GM23338 (cell line): ENCODE measurements around the gene LRP1B. TPM values are rescaled to one million over a fixed set of nuclear protein-coding genes. Genes with fewer than 3 reads are reported as not detected.
"Not testable (repeated sequence)": the region's sequence is repeated elsewhere in the genome, so short reads cannot be mapped to it uniquely, and the experiment has no call there.

Experiments used
- ATAC-seq: fragments of 200-7000 bp; cut with Tn5 transposase; 3 replicates; pipeline ENCODE4 v1.9.1; 2020
- DNase-seq: peaks from one replicate; pipeline ENCODE4 v3.0.0-alpha.2; 2015; ENCODE audit warnings: low spot score
- H2AFZ ChIP-seq: fragments of 200-600 bp; sonication (generic); 2 replicates; pipeline ENCODE4 v1.8.0; 2016; ENCODE audit warnings: antibody characterized with exemption, mild to moderate bottlenecking, moderate library complexity
- H3F3A ChIP-seq: fragments of 200-600 bp; sonication (generic); replicated peaks from 2 replicates; pipeline ENCODE4 v1.8.0; 2017; ENCODE audit warnings: antibody characterized with exemption, mixed run types, low read depth
- H3K27ac ChIP-seq: fragments of 200-600 bp; sonication (generic); 2 replicates; pipeline ENCODE4 v1.6.1; 2016; ENCODE audit warnings: low read depth
- H3K27me3 ChIP-seq: fragments of 200-600 bp; sonication (generic); 2 replicates; pipeline ENCODE4 v1.8.0; 2016; ENCODE audit warnings: mild to moderate bottlenecking, mixed run types, moderate library complexity; ENCODE audit not compliant: insufficient read depth
- H3K36me3 ChIP-seq: fragments of 200-600 bp; sonication (generic); 2 replicates; pipeline ENCODE4 v1.8.0; 2016; ENCODE audit warnings: mild to moderate bottlenecking; ENCODE audit not compliant: insufficient read depth
- H3K4me1 ChIP-seq: fragments of 200-600 bp; sonication (generic); 2 replicates; pipeline ENCODE4 v1.8.0; 2016; ENCODE audit warnings: mild to moderate bottlenecking, moderate library complexity; ENCODE audit not compliant: insufficient read depth
- H3K4me2 ChIP-seq: fragments of 200-600 bp; sonication (generic); 2 replicates; pipeline ENCODE4 v1.7.1; 2017; ENCODE audit warnings: mixed run types
- H3K4me3 ChIP-seq: fragments of 200-600 bp; sonication (generic); 2 replicates; pipeline ENCODE4 v1.6.1; 2016; ENCODE audit warnings: mixed run types
- H3K79me2 ChIP-seq: fragments of 200-600 bp; sonication (generic); replicated peaks from 2 replicates; pipeline ENCODE4 v1.8.0; 2017; ENCODE audit warnings: mild to moderate bottlenecking; ENCODE audit not compliant: insufficient read depth
- H3K9me2 ChIP-seq: fragments of 200-600 bp; sonication (generic); 2 replicates; pipeline ENCODE4 v1.8.0; 2017; ENCODE audit not compliant: insufficient read depth
- H4K20me1 ChIP-seq: fragments of 200-600 bp; sonication (generic); replicated peaks from 2 replicates; pipeline ENCODE4 v1.8.0; 2017; ENCODE audit warnings: mild to moderate bottlenecking; ENCODE audit not compliant: insufficient read depth
- H3K27ac Mint-ChIP-seq: 2 replicates; pipeline ENCODE4 v1.8.0; 2020; ENCODE audit warnings: inconsistent platforms, mild to moderate bottlenecking, moderate library complexity, mixed read lengths
- H3K27me3 Mint-ChIP-seq: 3 replicates; pipeline ENCODE4 v1.8.0; 2022; ENCODE audit warnings: low read depth, mild to moderate bottlenecking, moderate library complexity, mixed read lengths, inconsistent platforms; ENCODE audit not compliant: insufficient read depth, poor library complexity
- H3K36me3 Mint-ChIP-seq: 3 replicates; pipeline ENCODE4 v1.8.0; 2021; ENCODE audit warnings: low read depth, mild to moderate bottlenecking, inconsistent platforms, moderate library complexity, mixed read lengths
- H3K4me1 Mint-ChIP-seq: 3 replicates; pipeline ENCODE4 v1.8.0; 2020; ENCODE audit warnings: mild to moderate bottlenecking, inconsistent platforms, mixed read lengths
- H3K4me3 Mint-ChIP-seq: 3 replicates; pipeline ENCODE4 v1.8.0; 2021; ENCODE audit warnings: moderate library complexity, mild to moderate bottlenecking, inconsistent platforms, mixed read lengths
- H3K9me3 Mint-ChIP-seq: 3 replicates; pipeline ENCODE4 v1.8.0; 2020; ENCODE audit warnings: moderate library complexity, mild to moderate bottlenecking, inconsistent platforms, mixed read lengths
- CREB1 ChIP-seq: fragments of 250-450 bp; sonication (Bioruptor Pico); IDR thresholded peaks from 2 replicates; pipeline ENCODE4 v1.5.0; 2020; ENCODE audit warnings: low read depth, mild to moderate bottlenecking, moderate library complexity
- EZH2 ChIP-seq: fragments of 200-600 bp; sonication (generic); IDR thresholded peaks from one replicate; pipeline ENCODE4 v1.8.0; 2017; ENCODE audit warnings: antibody characterized with exemption, mild to moderate bottlenecking, low read depth; ENCODE audit not compliant: unreplicated experiment
- EZH2phosphoT487 ChIP-seq: fragments of 200-600 bp; sonication (generic); IDR thresholded peaks from one replicate; pipeline ENCODE4 v1.8.1; 2018; ENCODE audit warnings: antibody characterized with exemption; ENCODE audit not compliant: unreplicated experiment
- JUNB ChIP-seq: IDR thresholded peaks from one replicate; pipeline ENCODE4 v1.6.1; 2016; ENCODE audit warnings: antibody characterized with exemption; ENCODE audit not compliant: unreplicated experiment
- NANOG ChIP-seq: IDR thresholded peaks from 2 replicates; pipeline ENCODE4 v1.6.1; 2016; ENCODE audit warnings: antibody characterized with exemption, borderline replicate concordance
- STAT1 ChIP-seq: IDR thresholded peaks from one replicate; pipeline ENCODE4 v1.6.1; 2016; ENCODE audit warnings: antibody characterized with exemption; ENCODE audit not compliant: unreplicated experiment
- ZNF114 ChIP-seq: fragments of 250-450 bp; sonication (Bioruptor Pico); IDR thresholded peaks from 2 replicates; pipeline ENCODE4 v1.5.0; 2020; ENCODE audit warnings: mild to moderate bottlenecking, moderate library complexity
- ZNF331 ChIP-seq: fragments of 250-450 bp; sonication (Bioruptor Pico); IDR thresholded peaks from 2 replicates; pipeline ENCODE4 v1.5.0; 2020; ENCODE audit warnings: low read depth, mild to moderate bottlenecking, moderate library complexity
- polyA plus RNA-seq: library from polyadenylated mRNA; unstranded; fragments of >200 nt; fragmentation: Nextera tagmentation; extraction: Ambion mirVana; gene quantifications from 2 replicates; pipeline ENCODE4 v1.2.1, GENCODE V29; 2016
- total RNA-seq: library from RNA; depleted of rRNA; stranded (reverse); fragments of >200 nt; shearing (Covaris generic); gene quantifications from 2 replicates; pipeline ENCODE4 v1.2.3, GENCODE V29; 2014
- TF ChIP-seq, protein P1 (sequence below), 2 experiments: fragments of 200-600 bp in 1 of 2; sonication (generic) in 1 of 2; conservative IDR thresholded peaks; 2 replicates each; pipeline versions ENCODE4 v1.5.1 to v1.6.1; 2016 to 2017; ENCODE audit warnings: antibody characterized with exemption in 2 of 2, low read depth in 2 of 2, mild to moderate bottlenecking in 2 of 2, moderate library complexity in 1 of 2
- TF ChIP-seq, protein P2 (sequence below): IDR thresholded peaks from 2 replicates; pipeline ENCODE4 v1.6.1; 2016; ENCODE audit warnings: antibody characterized with exemption
- TF ChIP-seq, protein P3 (sequence below): IDR thresholded peaks from one replicate; pipeline ENCODE4 v1.6.1; 2018; ENCODE audit warnings: antibody characterized with exemption; ENCODE audit not compliant: unreplicated experiment

The LRP1B gene
- total and polyA plus RNA-seq, 2 experiments from 2014 or later = 0.15 to 0.97 TPM

DNA sequence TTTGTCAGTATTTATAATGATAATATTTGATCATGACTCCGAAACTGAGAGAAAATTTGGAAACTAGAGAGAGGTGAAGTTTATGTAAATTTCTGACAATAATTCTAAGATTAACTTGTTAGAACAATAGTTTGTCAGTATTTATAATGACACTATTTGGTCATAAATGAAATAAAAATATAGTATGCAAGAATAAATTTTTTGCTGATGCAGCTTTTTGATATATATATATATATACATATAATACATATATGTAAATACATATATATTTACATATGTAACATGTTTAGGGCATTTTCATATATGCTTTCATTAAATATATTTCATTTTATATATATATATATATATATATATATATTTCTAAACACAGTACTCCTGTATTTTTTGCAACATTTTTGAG lies 1158.1 kb downstream of the LRP1B start:
- Histone ChIP-seq H3K4me1 (peaks cover 9% of the 10 kb centered on the region), H3K9me2 (no peaks in the 10 kb centered on the region; the same call in 1 of the 2 replicates), H3F3A (no peaks in the 10 kb centered on the region), H3K27me3 (no peaks in the 10 kb centered on the region), H4K20me1 (no peaks in the 10 kb centered on the region), H3K27ac (no peak overlapping the region), H3K79me2 (no peaks in the 10 kb centered on the region), H2AFZ (no peak overlapping the region), H3K36me3 (no peaks in the 10 kb centered on the region), H3K4me3 (no peak overlapping the region), H3K4me2 (no peak overlapping the region)
- H3K4me1 Mint-ChIP-seq = peaks cover 7% of the 10 kb centered on the region
- H3K27me3 Mint-ChIP-seq = peaks cover 2% of the 10 kb centered on the region
- TF ChIP-seq EZH2 (no peak), ZNF114 (CRISPR knock-in tag) (no peak), ZNF331 (no peak), CREB1 (CRISPR knock-in tag) (no peak), EZH2phosphoT487 (no peak), NANOG (no peak), JUNB (no peak), STAT1 (no peak)
- TF ChIP-seq, protein P1, sequence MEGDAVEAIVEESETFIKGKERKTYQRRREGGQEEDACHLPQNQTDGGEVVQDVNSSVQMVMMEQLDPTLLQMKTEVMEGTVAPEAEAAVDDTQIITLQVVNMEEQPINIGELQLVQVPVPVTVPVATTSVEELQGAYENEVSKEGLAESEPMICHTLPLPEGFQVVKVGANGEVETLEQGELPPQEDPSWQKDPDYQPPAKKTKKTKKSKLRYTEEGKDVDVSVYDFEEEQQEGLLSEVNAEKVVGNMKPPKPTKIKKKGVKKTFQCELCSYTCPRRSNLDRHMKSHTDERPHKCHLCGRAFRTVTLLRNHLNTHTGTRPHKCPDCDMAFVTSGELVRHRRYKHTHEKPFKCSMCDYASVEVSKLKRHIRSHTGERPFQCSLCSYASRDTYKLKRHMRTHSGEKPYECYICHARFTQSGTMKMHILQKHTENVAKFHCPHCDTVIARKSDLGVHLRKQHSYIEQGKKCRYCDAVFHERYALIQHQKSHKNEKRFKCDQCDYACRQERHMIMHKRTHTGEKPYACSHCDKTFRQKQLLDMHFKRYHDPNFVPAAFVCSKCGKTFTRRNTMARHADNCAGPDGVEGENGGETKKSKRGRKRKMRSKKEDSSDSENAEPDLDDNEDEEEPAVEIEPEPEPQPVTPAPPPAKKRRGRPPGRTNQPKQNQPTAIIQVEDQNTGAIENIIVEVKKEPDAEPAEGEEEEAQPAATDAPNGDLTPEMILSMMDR (conservative IDR thresholded peaks at IDR 0.05; ENCODE audit: low read depth in 2 of 2) = no peak
- TF ChIP-seq, protein P2, sequence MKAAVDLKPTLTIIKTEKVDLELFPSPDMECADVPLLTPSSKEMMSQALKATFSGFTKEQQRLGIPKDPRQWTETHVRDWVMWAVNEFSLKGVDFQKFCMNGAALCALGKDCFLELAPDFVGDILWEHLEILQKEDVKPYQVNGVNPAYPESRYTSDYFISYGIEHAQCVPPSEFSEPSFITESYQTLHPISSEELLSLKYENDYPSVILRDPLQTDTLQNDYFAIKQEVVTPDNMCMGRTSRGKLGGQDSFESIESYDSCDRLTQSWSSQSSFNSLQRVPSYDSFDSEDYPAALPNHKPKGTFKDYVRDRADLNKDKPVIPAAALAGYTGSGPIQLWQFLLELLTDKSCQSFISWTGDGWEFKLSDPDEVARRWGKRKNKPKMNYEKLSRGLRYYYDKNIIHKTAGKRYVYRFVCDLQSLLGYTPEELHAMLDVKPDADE = no peak
- TF ChIP-seq, protein P3, sequence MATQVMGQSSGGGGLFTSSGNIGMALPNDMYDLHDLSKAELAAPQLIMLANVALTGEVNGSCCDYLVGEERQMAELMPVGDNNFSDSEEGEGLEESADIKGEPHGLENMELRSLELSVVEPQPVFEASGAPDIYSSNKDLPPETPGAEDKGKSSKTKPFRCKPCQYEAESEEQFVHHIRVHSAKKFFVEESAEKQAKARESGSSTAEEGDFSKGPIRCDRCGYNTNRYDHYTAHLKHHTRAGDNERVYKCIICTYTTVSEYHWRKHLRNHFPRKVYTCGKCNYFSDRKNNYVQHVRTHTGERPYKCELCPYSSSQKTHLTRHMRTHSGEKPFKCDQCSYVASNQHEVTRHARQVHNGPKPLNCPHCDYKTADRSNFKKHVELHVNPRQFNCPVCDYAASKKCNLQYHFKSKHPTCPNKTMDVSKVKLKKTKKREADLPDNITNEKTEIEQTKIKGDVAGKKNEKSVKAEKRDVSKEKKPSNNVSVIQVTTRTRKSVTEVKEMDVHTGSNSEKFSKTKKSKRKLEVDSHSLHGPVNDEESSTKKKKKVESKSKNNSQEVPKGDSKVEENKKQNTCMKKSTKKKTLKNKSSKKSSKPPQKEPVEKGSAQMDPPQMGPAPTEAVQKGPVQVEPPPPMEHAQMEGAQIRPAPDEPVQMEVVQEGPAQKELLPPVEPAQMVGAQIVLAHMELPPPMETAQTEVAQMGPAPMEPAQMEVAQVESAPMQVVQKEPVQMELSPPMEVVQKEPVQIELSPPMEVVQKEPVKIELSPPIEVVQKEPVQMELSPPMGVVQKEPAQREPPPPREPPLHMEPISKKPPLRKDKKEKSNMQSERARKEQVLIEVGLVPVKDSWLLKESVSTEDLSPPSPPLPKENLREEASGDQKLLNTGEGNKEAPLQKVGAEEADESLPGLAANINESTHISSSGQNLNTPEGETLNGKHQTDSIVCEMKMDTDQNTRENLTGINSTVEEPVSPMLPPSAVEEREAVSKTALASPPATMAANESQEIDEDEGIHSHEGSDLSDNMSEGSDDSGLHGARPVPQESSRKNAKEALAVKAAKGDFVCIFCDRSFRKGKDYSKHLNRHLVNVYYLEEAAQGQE = no peak
- H3K27ac Mint-ChIP-seq = no peak overlapping the region
- no peak overlapping the region for H3K4me3 Mint-ChIP-seq
- no peak for DNase-seq
- H3K9me3 Mint-ChIP-seq = peaks cover 7% of the 10 kb centered on the region
- peaks cover 7% of the 10 kb centered on the region; the same call in 2 of the 3 replicates for H3K36me3 Mint-ChIP-seq
- ATAC-seq = no peak

DNA sequence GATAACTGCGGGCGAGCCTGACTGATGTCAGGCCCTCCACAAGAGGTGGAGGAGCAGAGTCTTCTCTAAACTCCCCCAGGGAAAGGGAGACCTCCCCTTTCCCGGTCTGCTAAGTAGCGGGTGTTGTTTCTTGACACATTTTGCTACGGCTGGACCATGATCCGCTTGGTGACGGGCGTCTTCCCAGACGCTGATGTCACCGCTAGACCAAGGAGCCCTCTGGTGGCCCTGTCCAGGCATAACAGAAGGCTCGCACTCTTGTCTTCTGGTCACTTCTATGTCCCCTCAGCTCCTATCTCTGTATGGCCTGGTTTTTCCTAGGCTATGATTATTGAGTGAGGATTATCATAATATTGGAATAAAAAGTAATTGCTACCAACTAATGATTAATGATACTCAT lies 1166.5 kb downstream of the LRP1B start:
- not testable (repeated sequence) for H3K27me3 ChIP-seq, H4K20me1 ChIP-seq, H3K27me3 Mint-ChIP-seq, H3K27ac Mint-ChIP-seq, H3K79me2 ChIP-seq, H2AFZ ChIP-seq, H3K4me2 ChIP-seq, H3K4me1 ChIP-seq, H3F3A ChIP-seq, H3K9me2 ChIP-seq, H3K4me3 ChIP-seq, H3K36me3 Mint-ChIP-seq, H3K9me3 Mint-ChIP-seq, H3K4me3 Mint-ChIP-seq, ATAC-seq, H3K36me3 ChIP-seq, H3K4me1 Mint-ChIP-seq, H3K27ac ChIP-seq
- peak; percentile 51 for DNase-seq
